IMR-90 (cell line): ENCODE data around the gene GSG1L. TPM values are rescaled to one million over a fixed set of nuclear protein-coding genes. Genes with fewer than 3 reads are reported as not detected.

Experiments used
- ATAC-seq: fragments of 200-7000 bp; cut with Tn5 transposase; 2 replicates; pipeline ENCODE4 v1.9.1; 2020; ENCODE audit warnings: low read depth, mild to moderate bottlenecking, moderate library complexity
- BruUV-seq: library from RNA; stranded (reverse); fragments of 400-500 nt; replicated peaks from 2 replicates; lab custom pipeline; 2021; lab: Mats Ljungman, UMichigan
- CTCF ChIA-PET: fragments of 300-600 bp; formaldehyde crosslinking; extraction: SDS; loops from one replicate; lab custom pipeline; 2021; ENCODE audit warnings: antibody characterized with exemption; lab: Yijun Ruan, JAX
- POLR2A ChIA-PET: fragments of 300-600 bp; sonication (Branson Sonifier 250); formaldehyde crosslinking; loops from one replicate; lab custom pipeline; 2022; ENCODE audit warnings: antibody characterized with exemption; ENCODE audit not compliant: unreplicated experiment; lab: Charles Lee
- DNase-seq: peaks from one replicate; pipeline ENCODE4 v3.0.0; 2013
- H2AFZ ChIP-seq: replicated peaks from 2 replicates; pipeline ENCODE3; 2013; ENCODE audit warnings: low read length, mild to moderate bottlenecking; ENCODE audit not compliant: poor library complexity
- H2AK5ac ChIP-seq: 2 replicates; pipeline ENCODE4 v1.6.1; 2013; ENCODE audit warnings: low read depth, low read length, inconsistent platforms
- H2AK9ac ChIP-seq: replicated peaks from 2 replicates; pipeline ENCODE3; 2013; ENCODE audit warnings: mild to moderate bottlenecking, low read depth, low read length, moderate library complexity; ENCODE audit not compliant: poor library complexity
- H2BK120ac ChIP-seq: 2 replicates; pipeline ENCODE4 v1.6.1; 2013; ENCODE audit warnings: low read depth, low read length, inconsistent platforms
- H2BK15ac ChIP-seq: 3 replicates; pipeline ENCODE4 v1.6.1; 2013; ENCODE audit warnings: low read depth, low read length, inconsistent platforms
- H2BK20ac ChIP-seq: 2 replicates; pipeline ENCODE4 v1.6.1; 2013; ENCODE audit warnings: low read depth, mild to moderate bottlenecking, inconsistent platforms, low read length, moderate library complexity
- H2BK5ac ChIP-seq: 2 replicates; pipeline ENCODE4 v1.6.1; 2013; ENCODE audit warnings: mild to moderate bottlenecking, low read depth, low read length, inconsistent platforms; ENCODE audit not compliant: poor library complexity, severe bottlenecking
- H3K14ac ChIP-seq: replicated peaks from 2 replicates; pipeline ENCODE4 v1.6.1; 2013; ENCODE audit warnings: low read depth, low read length, inconsistent platforms
- H3K18ac ChIP-seq: 2 replicates; pipeline ENCODE4 v1.6.1; 2013; ENCODE audit warnings: low read depth, low read length, control low read depth
- H3K23ac ChIP-seq: 2 replicates; pipeline ENCODE4 v1.6.1; 2013; ENCODE audit warnings: low read depth, low read length, inconsistent platforms
- H3K27ac ChIP-seq: 2 replicates; pipeline ENCODE4 v1.5.1; 2013; ENCODE audit warnings: mild to moderate bottlenecking, control low read depth, low read length; ENCODE audit not compliant: insufficient read depth
- H3K27me3 ChIP-seq: 2 replicates; pipeline ENCODE4 v1.6.1; 2013; ENCODE audit warnings: low read length; ENCODE audit not compliant: control insufficient read depth, insufficient read depth
- H3K36me3 ChIP-seq: 2 replicates; pipeline ENCODE4 v1.6.1; 2013; ENCODE audit warnings: low read length, mixed read lengths; ENCODE audit not compliant: control insufficient read depth, insufficient read depth
- H3K4ac ChIP-seq: 2 replicates; pipeline ENCODE4 v1.6.1; 2013; ENCODE audit warnings: low read depth, low read length, inconsistent platforms
- H3K4me1 ChIP-seq: 2 replicates; pipeline ENCODE4 v1.6.1; 2013; ENCODE audit warnings: low read length, mixed read lengths; ENCODE audit not compliant: control insufficient read depth, insufficient read depth
- H3K4me2 ChIP-seq: 2 replicates; pipeline ENCODE4 v1.6.1; 2013; ENCODE audit warnings: low read depth, mild to moderate bottlenecking, control low read depth, low read length, moderate library complexity
- H3K4me3 ChIP-seq: 2 replicates; pipeline ENCODE4 v1.5.1; 2013; ENCODE audit warnings: low read depth, mild to moderate bottlenecking, control low read depth, low read length, moderate library complexity; ENCODE audit not compliant: insufficient read depth
- H3K56ac ChIP-seq: 2 replicates; pipeline ENCODE4 v1.6.1; 2013; ENCODE audit warnings: low read length, inconsistent platforms; ENCODE audit not compliant: insufficient read depth; ENCODE audit errors: extremely low read depth
- H3K79me1 ChIP-seq, 2 experiments: 2 replicates each; pipeline ENCODE4 v1.6.1; 2013; ENCODE audit warnings: low read length in 2 of 2, inconsistent platforms in 1 of 2, low read depth in 1 of 2
- H3K9ac ChIP-seq: 2 replicates; pipeline ENCODE4 v1.6.1; 2013; ENCODE audit warnings: low read depth, low read length, control low read depth
- H3K9me1 ChIP-seq: 2 replicates; pipeline ENCODE4 v1.6.1; 2013; ENCODE audit warnings: low read length, inconsistent platforms; ENCODE audit not compliant: insufficient read depth
- H3K9me3 ChIP-seq: 2 replicates; pipeline ENCODE4 v1.6.1; 2013; ENCODE audit warnings: low read length; ENCODE audit not compliant: control insufficient read depth, insufficient read depth
- H4K20me1 ChIP-seq: 2 replicates; pipeline ENCODE4 v1.6.1; 2013; ENCODE audit warnings: low read length, inconsistent platforms; ENCODE audit not compliant: insufficient read depth
- H4K5ac ChIP-seq: 2 replicates; pipeline ENCODE4 v1.6.1; 2013; ENCODE audit warnings: mild to moderate bottlenecking, low read depth, low read length, control low read depth
- H4K8ac ChIP-seq, 2 experiments: 2 replicates each; pipeline ENCODE4 v1.6.1; 2013; ENCODE audit warnings: low read depth in 2 of 2, low read length in 2 of 2, control low read depth in 1 of 2, inconsistent platforms in 1 of 2
- H4K91ac ChIP-seq: 2 replicates; pipeline ENCODE4 v1.6.1; 2013; ENCODE audit warnings: low read depth, low read length, inconsistent platforms; ENCODE audit not compliant: insufficient read depth
- BHLHE40 ChIP-seq: fragments of 150-350 bp; IDR thresholded peaks from 2 replicates; pipeline ENCODE4 v1.6.1; 2016; ENCODE audit warnings: mild to moderate bottlenecking, low read depth, low read length
- CHD1 ChIP-seq: IDR thresholded peaks from 2 replicates; pipeline ENCODE4 v1.6.1; 2012; ENCODE audit warnings: low read depth, low read length, improper control_type of control experiment
- FOS ChIP-seq: fragments of 150-350 bp; IDR thresholded peaks from 2 replicates; pipeline ENCODE4 v1.6.1; 2016; ENCODE audit warnings: low read depth, low read length
- MAFK ChIP-seq: IDR thresholded peaks from 2 replicates; pipeline ENCODE4 v1.6.1; 2012; ENCODE audit warnings: low read depth, low read length, improper control_type of control experiment
- POLR2A ChIP-seq: IDR thresholded peaks from 2 replicates; pipeline ENCODE4 v1.6.1; 2012; ENCODE audit warnings: mild to moderate bottlenecking, low read depth, low read length
- RAD21 ChIP-seq: IDR thresholded peaks from 2 replicates; pipeline ENCODE4 v1.6.1; 2012; ENCODE audit warnings: low read length, improper control_type of control experiment
- RCOR1 ChIP-seq: IDR thresholded peaks from 2 replicates; pipeline ENCODE4 v1.6.1; 2012; ENCODE audit warnings: mild to moderate bottlenecking, low read length, improper control_type of control experiment; ENCODE audit not compliant: insufficient replicate concordance
- RFX5 ChIP-seq: IDR thresholded peaks from 2 replicates; pipeline ENCODE4 v1.8.0; 2012; ENCODE audit warnings: low read depth, mild to moderate bottlenecking, low read length, moderate library complexity
- WGBS, 2 experiments: methylation state at CpG; one replicate each; pipeline versions ENCODE4 v1.1.5 to v1.1.7; 2013; ENCODE audit warnings: missing lambda C conversion rate in 2 of 2; ENCODE audit not compliant: insufficient read length in 1 of 2; ENCODE audit errors: extremely low coverage in 2 of 2; 5-methylcytosine and 5-hydroxymethylcytosine counted together
- dilution Hi-C: fragments of 300-500 bp; cut with HindIII; formaldehyde crosslinking; loops from one replicate; pipeline ENCODE4 v1.14.3; 2018; ENCODE audit warnings: low sequenced_read_pairs; ENCODE audit not compliant: unreplicated experiment
- in situ Hi-C: fragments of 300-500 bp; cut with MboI; formaldehyde crosslinking; loops from 3 replicates; pipeline ENCODE4 v1.14.3; 2019; ENCODE audit warnings: low sequenced_read_pairs, inconsistent platforms, mixed read lengths
- intact Hi-C: fragments of 100-400 bp; cut with micrococcal nuclease; formaldehyde crosslinking; loops from 2 replicates; pipeline ENCODE4 v1.10.0; 2022
- polyA plus RNA-seq, 3 experiments: library from polyadenylated mRNA; depleted of rRNA; stranded (reverse); fragments of >200 nt; gene quantifications; 2 replicates each; pipeline ENCODE4 v1.2.3, GENCODE V29; 2012; ENCODE audit warnings: low replicate concordance in 1 of 3
- total RNA-seq: library from RNA; depleted of rRNA; stranded (reverse); fragments of >200 nt; gene quantifications from 2 replicates; pipeline ENCODE4 v1.2.3, GENCODE V29; 2012
- TF ChIP-seq, protein P1 (sequence below): fragments of 150-350 bp; IDR thresholded peaks from 2 replicates; pipeline ENCODE4 v1.6.1; 2016; ENCODE audit warnings: low read depth, mild to moderate bottlenecking, low read length, moderate library complexity, borderline replicate concordance

Gene GSG1L
- total and polyA plus RNA-seq, 2 of the 4 experiments (the other 2 are of a cell fraction) = not detected

DNA sequence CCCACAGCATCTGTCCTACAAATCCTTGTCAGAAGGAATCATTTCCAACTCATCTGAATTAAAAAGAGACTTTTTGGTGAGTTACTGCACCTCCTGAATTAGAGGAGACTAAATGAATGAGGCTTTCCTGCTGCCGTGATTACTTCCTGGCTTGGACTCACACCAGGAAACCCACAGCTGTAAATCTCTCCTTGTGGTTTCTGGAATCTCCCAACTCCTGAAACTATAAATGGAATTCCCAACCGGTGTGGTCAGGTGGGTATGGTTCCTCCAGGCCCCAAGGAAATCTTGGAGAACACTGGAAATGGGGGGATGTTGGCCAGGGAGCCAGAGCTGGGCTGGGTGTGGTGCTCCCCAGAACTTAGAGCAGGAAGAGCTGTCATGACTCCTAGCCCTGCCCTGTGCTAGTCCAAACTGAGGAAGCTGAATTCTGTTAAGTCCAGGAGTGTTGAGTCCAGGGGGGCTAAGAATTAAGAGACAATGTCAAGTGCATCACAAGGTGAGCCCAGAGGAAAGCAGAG lies 216.4 kb downstream of the GSG1L start:
- Histone ChIP-seq H2AK9ac (no peak overlapping the region), H3K27ac (no peak overlapping the region), H3K18ac (no peak overlapping the region), H3K4ac (no peak overlapping the region), H2BK120ac (no peak overlapping the region), H3K9ac (no peak overlapping the region), H3K36me3 (no peaks in the 10 kb centered on the region), H3K4me1 (no peaks in the 10 kb centered on the region), H3K9me1 (no peaks in the 10 kb centered on the region), H3K79me1 (no peaks in the 10 kb centered on the region), H2BK15ac (no peak overlapping the region), H3K4me3 (no peak overlapping the region), H3K23ac (no peak overlapping the region), H3K56ac (no peak overlapping the region), H4K5ac (no peak overlapping the region), H2BK20ac (no peak overlapping the region), H4K8ac (no peak overlapping the region), H2BK5ac (no peak overlapping the region), H3K9me3 (no peaks in the 10 kb centered on the region), H2AK5ac (no peak overlapping the region), H3K4me2 (no peak overlapping the region), H2AFZ (no peak overlapping the region), H4K20me1 (no peaks in the 10 kb centered on the region), H3K27me3 (peaks cover 23% of the 10 kb centered on the region), H3K14ac (no peak overlapping the region), H4K91ac (no peak overlapping the region)
- in situ Hi-C loops = no loop called here
- no CpG with 5 or more reads among the region's 2 CpGs for WGBS, 2 experiments
- ChIA-PET POLR2A (no interaction called here), CTCF (interaction anchor here (0.5 to 0.7 kb wide), 2 partner anchors 86 to 261 kb away, joined by 4 read pairs; no protein-coding TSS in a partner anchor)
- dilution Hi-C loops = no loop called here
- ATAC-seq = no peak
- DNase-seq = no peak
- intact Hi-C loops = no loop called here
- BruUV-seq = no TSS peak
- TF ChIP-seq RCOR1 = no peak
- TF ChIP-seq BHLHE40 = no peak
- no peak for TF ChIP-seq RFX5
- TF ChIP-seq, protein P1, sequence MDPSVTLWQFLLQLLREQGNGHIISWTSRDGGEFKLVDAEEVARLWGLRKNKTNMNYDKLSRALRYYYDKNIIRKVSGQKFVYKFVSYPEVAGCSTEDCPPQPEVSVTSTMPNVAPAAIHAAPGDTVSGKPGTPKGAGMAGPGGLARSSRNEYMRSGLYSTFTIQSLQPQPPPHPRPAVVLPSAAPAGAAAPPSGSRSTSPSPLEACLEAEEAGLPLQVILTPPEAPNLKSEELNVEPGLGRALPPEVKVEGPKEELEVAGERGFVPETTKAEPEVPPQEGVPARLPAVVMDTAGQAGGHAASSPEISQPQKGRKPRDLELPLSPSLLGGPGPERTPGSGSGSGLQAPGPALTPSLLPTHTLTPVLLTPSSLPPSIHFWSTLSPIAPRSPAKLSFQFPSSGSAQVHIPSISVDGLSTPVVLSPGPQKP = no peak
- TF ChIP-seq CHD1 = no peak
- TF ChIP-seq MAFK = no peak
- no peak for TF ChIP-seq RAD21
- no peak for TF ChIP-seq FOS
- no peak for TF ChIP-seq POLR2A
